ENCODE data around the gene IRAK2. TPM values are rescaled to one million over a fixed set of nuclear protein-coding genes. Genes with fewer than 3 reads are reported as not detected.
"Not testable (repeated sequence)": the region's sequence is repeated elsewhere in the genome, so short reads cannot be mapped to it uniquely, and the experiment has no call there.

IRAK2 gene
- total RNA-seq, 1 donor from 2014 or later, result 2.0 TPM

DNA sequence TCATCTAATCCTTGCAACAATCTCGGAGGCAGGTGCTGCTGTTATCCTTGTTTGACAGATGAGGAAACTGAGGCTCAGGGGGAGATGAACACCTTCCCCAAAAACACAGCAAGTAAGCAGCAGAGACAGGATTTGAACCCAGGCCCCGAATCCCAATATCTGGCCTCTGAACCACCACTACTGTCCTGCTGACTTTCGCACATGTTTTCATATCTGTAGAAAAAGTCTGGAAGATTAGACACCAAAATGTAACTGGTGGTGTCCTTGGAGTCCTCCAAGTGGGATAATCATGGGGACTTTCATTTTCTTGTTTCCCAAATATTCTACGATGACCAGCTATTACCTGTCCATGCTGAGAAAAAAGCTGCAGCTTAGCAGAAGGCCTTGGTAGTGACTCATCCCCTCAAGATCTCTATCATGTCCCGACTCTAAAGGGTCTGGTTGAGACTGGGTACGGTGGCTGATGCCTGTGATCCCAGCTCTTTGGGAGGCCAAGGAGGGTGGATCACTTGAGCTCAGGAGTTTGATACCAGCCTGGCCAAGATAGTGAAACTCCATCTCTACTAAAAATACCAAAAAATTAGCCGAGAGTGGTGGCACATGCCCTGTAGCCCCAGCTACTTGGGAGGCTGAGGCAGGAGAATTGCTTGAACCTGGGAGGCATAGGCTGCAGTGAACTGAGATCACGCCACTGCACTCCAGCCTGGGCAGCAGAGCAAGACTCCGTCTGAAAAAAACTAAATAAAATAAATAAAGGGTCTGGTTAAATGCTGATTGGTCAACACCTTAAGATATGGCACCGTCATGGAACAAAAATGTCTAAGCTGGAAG lies 8.6 kb downstream of the IRAK2 start:
- Histone ChIP-seq H3K4me2 (ENCODE audit: low read length) (peak overlapping the region; percentile 44), H3K79me2 (ENCODE audit: insufficient read depth, low read length) (peaks cover 15% of the 10 kb centered on the region), H3K9me3 (ENCODE audit: insufficient read depth, low read depth, low read length) (peaks cover 5% of the 10 kb centered on the region), H2AFZ (ENCODE audit: low read depth, low read length) (no peak overlapping the region), H3K4me3 (ENCODE audit: insufficient read depth, low read depth, low read length) (no peak overlapping the region), H3K27me3 (ENCODE audit: insufficient read depth, low read length) (no peaks in the 10 kb centered on the region), H3K27ac (ENCODE audit: low read depth, low read length) (peak overlapping the region; percentile 93), H3K4me1 (ENCODE audit: insufficient read depth, low read length) (peaks cover 12% of the 10 kb centered on the region), H3K36me3 (ENCODE audit: insufficient read depth, low read length) (no peaks in the 10 kb centered on the region), H4K20me1 (ENCODE audit: insufficient read depth, low read length) (no peaks in the 10 kb centered on the region), H3K9ac (ENCODE audit: low read length) (peak overlapping the region; percentile 58)
- TF ChIP-seq, protein P1, sequence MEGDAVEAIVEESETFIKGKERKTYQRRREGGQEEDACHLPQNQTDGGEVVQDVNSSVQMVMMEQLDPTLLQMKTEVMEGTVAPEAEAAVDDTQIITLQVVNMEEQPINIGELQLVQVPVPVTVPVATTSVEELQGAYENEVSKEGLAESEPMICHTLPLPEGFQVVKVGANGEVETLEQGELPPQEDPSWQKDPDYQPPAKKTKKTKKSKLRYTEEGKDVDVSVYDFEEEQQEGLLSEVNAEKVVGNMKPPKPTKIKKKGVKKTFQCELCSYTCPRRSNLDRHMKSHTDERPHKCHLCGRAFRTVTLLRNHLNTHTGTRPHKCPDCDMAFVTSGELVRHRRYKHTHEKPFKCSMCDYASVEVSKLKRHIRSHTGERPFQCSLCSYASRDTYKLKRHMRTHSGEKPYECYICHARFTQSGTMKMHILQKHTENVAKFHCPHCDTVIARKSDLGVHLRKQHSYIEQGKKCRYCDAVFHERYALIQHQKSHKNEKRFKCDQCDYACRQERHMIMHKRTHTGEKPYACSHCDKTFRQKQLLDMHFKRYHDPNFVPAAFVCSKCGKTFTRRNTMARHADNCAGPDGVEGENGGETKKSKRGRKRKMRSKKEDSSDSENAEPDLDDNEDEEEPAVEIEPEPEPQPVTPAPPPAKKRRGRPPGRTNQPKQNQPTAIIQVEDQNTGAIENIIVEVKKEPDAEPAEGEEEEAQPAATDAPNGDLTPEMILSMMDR (IDR thresholded peaks at IDR 0.05; ENCODE audit: insufficient read depth, low read depth, low read length), result no peak
- no peak for TF ChIP-seq EZH2 (IDR thresholded peaks at IDR 0.05; ENCODE audit: insufficient read depth, low read length)
- Mint-ChIP-seq H3K36me3 (ENCODE audit: low read depth, unreplicated experiment) (peaks cover 8% of the 10 kb centered on the region), H3K27me3 (ENCODE audit: low read depth, unreplicated experiment) (no peaks in the 10 kb centered on the region), H3K4me3 (ENCODE audit: unreplicated experiment) (no peak overlapping the region), H3K4me1 (ENCODE audit: low read depth, unreplicated experiment) (peaks cover 7% of the 10 kb centered on the region), H3K9me3 (ENCODE audit: unreplicated experiment) (peaks cover 17% of the 10 kb centered on the region), H3K27ac (ENCODE audit: unreplicated experiment) (peak overlapping the region; percentile 77)
- FAIRE-seq (no peak), DNase-seq (ENCODE audit: low read depth) (peak; percentile 65)

DNA sequence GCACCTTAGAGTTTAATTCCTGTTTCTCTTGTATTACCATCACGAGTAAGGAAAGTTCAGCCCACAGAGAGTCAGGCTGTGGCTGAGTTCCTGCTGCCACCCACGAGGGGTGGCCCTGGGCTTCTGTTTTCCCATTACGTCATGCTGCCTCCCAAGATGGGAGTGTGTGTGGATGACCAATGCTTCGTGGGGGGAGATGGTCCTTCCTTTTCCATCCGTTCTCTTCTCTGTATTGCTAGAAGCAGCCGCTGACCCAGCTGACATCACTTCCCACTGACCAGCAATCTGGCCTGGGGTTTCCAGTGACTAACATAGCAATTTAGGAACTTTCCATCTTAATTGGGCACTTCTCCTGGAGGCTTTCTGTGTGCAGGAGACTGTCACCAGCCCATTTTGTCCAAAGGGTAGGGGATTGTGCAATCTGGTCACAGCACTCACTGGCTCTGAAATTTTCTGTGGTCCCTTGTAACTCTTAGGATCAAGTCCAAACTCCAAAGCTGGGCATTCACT lies 9.3 kb downstream of the IRAK2 start:
- Mint-ChIP-seq H3K36me3 (ENCODE audit: low read depth, unreplicated experiment) (peaks cover 2% of the 10 kb centered on the region), H3K27ac (ENCODE audit: unreplicated experiment) (peak overlapping the region; percentile 77), H3K4me1 (ENCODE audit: low read depth, unreplicated experiment) (peaks cover 7% of the 10 kb centered on the region), H3K9me3 (ENCODE audit: unreplicated experiment) (peaks cover 10% of the 10 kb centered on the region), H3K27me3 (ENCODE audit: low read depth, unreplicated experiment) (no peaks in the 10 kb centered on the region), H3K4me3 (ENCODE audit: unreplicated experiment) (no peak overlapping the region)
- Histone ChIP-seq H3K4me3 (ENCODE audit: insufficient read depth, low read depth, low read length) (no peak overlapping the region), H4K20me1 (ENCODE audit: insufficient read depth, low read length) (no peaks in the 10 kb centered on the region), H3K27me3 (ENCODE audit: insufficient read depth, low read length) (no peaks in the 10 kb centered on the region), H3K4me2 (ENCODE audit: low read length) (peak overlapping the region; percentile 44), H3K79me2 (ENCODE audit: insufficient read depth, low read length) (peaks cover 15% of the 10 kb centered on the region), H2AFZ (ENCODE audit: low read depth, low read length) (no peak overlapping the region), H3K9ac (ENCODE audit: low read length) (peak overlapping the region; percentile 63), H3K36me3 (ENCODE audit: insufficient read depth, low read length) (no peaks in the 10 kb centered on the region), H3K9me3 (ENCODE audit: insufficient read depth, low read depth, low read length) (peaks cover 2% of the 10 kb centered on the region), H3K4me1 (ENCODE audit: insufficient read depth, low read length) (peaks cover 12% of the 10 kb centered on the region), H3K27ac (ENCODE audit: low read depth, low read length) (peak overlapping the region; percentile 93)
- TF ChIP-seq, protein P1 (IDR thresholded peaks at IDR 0.05; ENCODE audit: insufficient read depth, low read depth, low read length), result no peak
- TF ChIP-seq EZH2 (IDR thresholded peaks at IDR 0.05; ENCODE audit: insufficient read depth, low read length), result no peak
- peak; percentile 78 for FAIRE-seq
- peak; percentile 99 for DNase-seq (ENCODE audit: low read depth)

DNA sequence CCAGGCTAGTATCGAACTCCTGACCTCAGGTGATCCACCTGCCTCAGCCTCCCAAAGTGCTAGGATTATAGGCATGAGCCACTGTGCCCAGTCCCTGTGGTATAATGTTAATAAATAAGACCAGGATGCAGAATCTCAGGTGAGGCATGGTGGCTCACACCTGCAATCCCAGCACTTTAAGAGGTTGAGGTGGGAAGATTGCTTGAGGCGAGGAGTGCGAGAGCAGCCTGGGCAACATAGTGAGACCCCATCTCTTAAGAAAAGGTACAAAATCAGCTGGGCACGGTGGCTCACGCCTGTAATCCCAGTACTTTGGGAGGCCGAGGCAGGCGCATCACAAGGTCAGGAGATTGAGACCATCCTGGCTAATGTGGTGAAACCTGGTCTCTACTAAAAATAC lies 10.6 kb downstream of the IRAK2 start:
- H3K36me3 ChIP-seq (ENCODE audit: insufficient read depth, low read length); H3K36me3 Mint-ChIP-seq (ENCODE audit: low read depth, unreplicated experiment); H3K27me3 Mint-ChIP-seq (ENCODE audit: low read depth, unreplicated experiment); H4K20me1 ChIP-seq (ENCODE audit: insufficient read depth, low read length); DNase-seq (ENCODE audit: low read depth); H3K9me3 ChIP-seq (ENCODE audit: insufficient read depth, low read depth, low read length); H3K9me3 Mint-ChIP-seq (ENCODE audit: unreplicated experiment); H3K4me3 ChIP-seq (ENCODE audit: insufficient read depth, low read depth, low read length); FAIRE-seq; H3K4me1 Mint-ChIP-seq (ENCODE audit: low read depth, unreplicated experiment); H3K27me3 ChIP-seq (ENCODE audit: insufficient read depth, low read length); H3K4me3 Mint-ChIP-seq (ENCODE audit: unreplicated experiment); H3K27ac Mint-ChIP-seq (ENCODE audit: unreplicated experiment); H3K9ac ChIP-seq (ENCODE audit: low read length); H3K4me2 ChIP-seq (ENCODE audit: low read length); H3K27ac ChIP-seq (ENCODE audit: low read depth, low read length); H2AFZ ChIP-seq (ENCODE audit: low read depth, low read length); H3K79me2 ChIP-seq (ENCODE audit: insufficient read depth, low read length): not testable (repeated sequence)
- H3K4me1 ChIP-seq (ENCODE audit: insufficient read depth, low read length), result peaks cover 12% of the 10 kb centered on the region

DNA sequence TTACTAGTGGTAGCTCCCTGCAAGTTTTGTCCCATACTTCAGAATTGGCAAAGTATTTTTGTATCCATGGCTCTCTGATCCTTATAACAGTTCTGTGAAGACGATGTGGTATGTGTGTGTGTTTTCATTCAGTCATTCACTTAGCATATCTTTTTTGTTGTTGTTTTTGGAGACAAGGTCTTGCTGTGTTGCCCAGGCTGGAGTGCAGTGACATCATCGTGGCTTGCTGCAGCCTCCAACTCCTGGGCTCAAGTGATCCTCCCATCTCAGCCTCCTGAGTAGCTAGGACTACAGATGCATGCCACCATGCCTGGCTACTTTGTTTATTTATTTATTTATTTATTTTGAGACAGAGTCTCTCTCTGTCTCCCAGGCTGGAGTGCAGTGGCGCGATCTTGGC lies 11.4 kb downstream of the IRAK2 start:
- not testable (repeated sequence) for H3K27ac ChIP-seq (ENCODE audit: low read depth, low read length); H3K4me3 ChIP-seq (ENCODE audit: insufficient read depth, low read depth, low read length); H3K79me2 ChIP-seq (ENCODE audit: insufficient read depth, low read length); H3K27me3 ChIP-seq (ENCODE audit: insufficient read depth, low read length); H3K4me3 Mint-ChIP-seq (ENCODE audit: unreplicated experiment); H3K9me3 ChIP-seq (ENCODE audit: insufficient read depth, low read depth, low read length); H3K36me3 Mint-ChIP-seq (ENCODE audit: low read depth, unreplicated experiment); H3K9me3 Mint-ChIP-seq (ENCODE audit: unreplicated experiment); FAIRE-seq; H3K36me3 ChIP-seq (ENCODE audit: insufficient read depth, low read length); H3K4me1 Mint-ChIP-seq (ENCODE audit: low read depth, unreplicated experiment); H2AFZ ChIP-seq (ENCODE audit: low read depth, low read length); DNase-seq (ENCODE audit: low read depth); H3K27me3 Mint-ChIP-seq (ENCODE audit: low read depth, unreplicated experiment); H3K27ac Mint-ChIP-seq (ENCODE audit: unreplicated experiment); H4K20me1 ChIP-seq (ENCODE audit: insufficient read depth, low read length); H3K9ac ChIP-seq (ENCODE audit: low read length); H3K4me2 ChIP-seq (ENCODE audit: low read length)
- peaks cover 12% of the 10 kb centered on the region for H3K4me1 ChIP-seq (ENCODE audit: insufficient read depth, low read length)

Data from astrocyte (in vitro differentiated cells and primary cell).